Fibroblast of lung (primary cell): ENCODE results near the gene COBL. TPM values are rescaled to one million over a fixed set of nuclear protein-coding genes. Genes with fewer than 3 reads are reported as not detected.

ENCODE experiments used
- DNase-seq, 2 donors: peaks; one replicate each; pipeline versions ENCODE4 v3.0.0 to v3.0.0-alpha.2; 2010; ENCODE audit warnings: low read depth in 2 of 2
- H2AFZ ChIP-seq: 2 replicates; pipeline ENCODE4 v1.5.1; 2012; ENCODE audit warnings: low read length, control low read depth, inconsistent platforms
- H3K27ac ChIP-seq: 2 replicates; pipeline ENCODE4 v1.5.1; 2011; ENCODE audit warnings: low read length, control low read depth; ENCODE audit not compliant: insufficient read depth
- H3K27me3 ChIP-seq: 2 replicates; pipeline ENCODE4 v1.5.1; 2011; ENCODE audit warnings: mild to moderate bottlenecking, low read length; ENCODE audit not compliant: control insufficient read depth, insufficient read depth
- H3K36me3 ChIP-seq: 2 replicates; pipeline ENCODE4 v1.5.1; 2011; ENCODE audit warnings: low read length; ENCODE audit not compliant: control insufficient read depth, insufficient read depth
- H3K4me1 ChIP-seq: 2 replicates; pipeline ENCODE4 v1.5.1; 2011; ENCODE audit warnings: low read length; ENCODE audit not compliant: control insufficient read depth, insufficient read depth; ENCODE audit errors: extremely low read depth
- H3K4me2 ChIP-seq: 2 replicates; pipeline ENCODE4 v1.5.1; 2011; ENCODE audit warnings: low read length, control low read depth; ENCODE audit not compliant: insufficient read depth; ENCODE audit errors: extremely low read depth
- H3K4me3 ChIP-seq, 4 experiments: fragments of 200-600 bp in 1 of 4; sonication (generic) in 1 of 4; replicated peaks in 1 of 4; 2 replicates each; pipeline ENCODE4 v1.5.1; 2011 to 2016; ENCODE audit warnings: low read length in 4 of 4, low read depth in 3 of 4, mild to moderate bottlenecking in 3 of 4, control low read depth in 2 of 4, inconsistent platforms in 1 of 4, mixed read lengths in 1 of 4; ENCODE audit not compliant: insufficient read depth in 1 of 4; ENCODE audit errors: control extremely low read depth in 1 of 4
- H3K79me2 ChIP-seq: 2 replicates; pipeline ENCODE4 v1.5.1; 2012; ENCODE audit warnings: mild to moderate bottlenecking, low read length, inconsistent platforms; ENCODE audit not compliant: control insufficient read depth, insufficient read depth
- H3K9ac ChIP-seq: 2 replicates; pipeline ENCODE4 v1.5.1; 2011; ENCODE audit warnings: mild to moderate bottlenecking, low read length, control low read depth; ENCODE audit not compliant: insufficient read depth
- H3K9me3 ChIP-seq: 2 replicates; pipeline ENCODE4 v1.5.1; 2012; ENCODE audit warnings: low read depth, low read length; ENCODE audit not compliant: control insufficient read depth, insufficient read depth
- H4K20me1 ChIP-seq: 2 replicates; pipeline ENCODE4 v1.5.1; 2011; ENCODE audit warnings: low read length; ENCODE audit not compliant: control insufficient read depth, insufficient read depth; ENCODE audit errors: extremely low read depth
- CTCF ChIP-seq, 2 donors: IDR thresholded peaks in 1 of 2; conservative IDR thresholded peaks in 1 of 2; 1 replicate in 1 of 2; 2 replicates in 1 of 2; pipeline ENCODE4 v1.5.1; 2011 to 2012; ENCODE audit warnings: low read length in 2 of 2, control low read depth in 1 of 2, inconsistent platforms in 1 of 2, low read depth in 1 of 2, mild to moderate bottlenecking in 1 of 2
- EZH2 ChIP-seq: IDR thresholded peaks from 2 replicates; pipeline ENCODE4 v1.5.1; 2012; ENCODE audit warnings: low read length, control low read depth, mild to moderate bottlenecking; ENCODE audit errors: missing control alignments
- polyA plus RNA-seq, 2 donors: library from polyadenylated mRNA; depleted of rRNA in 1 of 2; stranded (reverse) in 1 of 2; unstranded in 1 of 2; fragments of >200 nt; gene quantifications; 2 replicates each; pipeline ENCODE4 v1.2.1, GENCODE V29; 2011 to 2012; ENCODE audit warnings: missing spikeins in 1 of 2
- total RNA-seq: library from RNA; depleted of rRNA; stranded (reverse); fragments of >200 nt; gene quantifications from 2 replicates; pipeline ENCODE4 v1.2.1, GENCODE V29; 2014

The COBL gene
- total and polyA plus RNA-seq, 2 donors (not counting 1 experiment from before 2014, with no cell fraction given) = 0.10 to 0.33 TPM

GRCh38 chr7:51067258-51067657 lies 249.4 kb downstream of the COBL start:
- DNase-seq = no peak
- no peaks in the 10 kb centered on the region for H4K20me1 ChIP-seq
- TF ChIP-seq EZH2 = no peak
- TF ChIP-seq CTCF (conservative IDR thresholded peaks at IDR 0.05 in 1 of 2, IDR thresholded peaks at IDR 0.05 in 1 of 2; ENCODE audit: low read depth in 1 of 2, low read length in 2 of 2) = no peak

GRCh38 chr7:51066405-51066882 lies 250.2 kb downstream of the COBL start:
- no peaks in the 10 kb centered on the region for H3K9me3 ChIP-seq
- TF ChIP-seq CTCF (conservative IDR thresholded peaks at IDR 0.05 in 1 of 2, IDR thresholded peaks at IDR 0.05 in 1 of 2; ENCODE audit: low read depth in 1 of 2, low read length in 2 of 2) (no peak), EZH2 (no peak)

More at GRCh38 chr7:51067258-51067657, 249.4 kb downstream of the COBL start:
- H3K79me2 ChIP-seq = no peaks in the 10 kb centered on the region
- no peak overlapping the region for H3K27ac ChIP-seq
- peaks cover 3% of the 10 kb centered on the region for H3K4me1 ChIP-seq
- H3K4me3 ChIP-seq = no peak overlapping the region
- H2AFZ ChIP-seq = no peak overlapping the region
- no peaks in the 10 kb centered on the region for H3K9me3 ChIP-seq
- no peaks in the 10 kb centered on the region for H3K27me3 ChIP-seq
- no peak overlapping the region for H3K4me2 ChIP-seq
- no peak overlapping the region for H3K9ac ChIP-seq
- no peaks in the 10 kb centered on the region for H3K36me3 ChIP-seq

GRCh38 chr7:51065766-51066165 lies 250.8 kb downstream of the COBL start:
- no peaks in the 10 kb centered on the region for H3K36me3 ChIP-seq
- no peaks in the 10 kb centered on the region for H4K20me1 ChIP-seq
- H2AFZ ChIP-seq = no peak overlapping the region
- H3K4me2 ChIP-seq = no peak overlapping the region
- no peak for DNase-seq
- no peak overlapping the region for H3K27ac ChIP-seq
- H3K27me3 ChIP-seq = no peaks in the 10 kb centered on the region
- H3K4me1 ChIP-seq = peaks cover 3% of the 10 kb centered on the region
- TF ChIP-seq EZH2 (no peak), CTCF (conservative IDR thresholded peaks at IDR 0.05 in 1 of 2, IDR thresholded peaks at IDR 0.05 in 1 of 2; ENCODE audit: low read depth in 1 of 2, low read length in 2 of 2) (no peak)
- H3K79me2 ChIP-seq = no peaks in the 10 kb centered on the region
- no peaks in the 10 kb centered on the region for H3K9me3 ChIP-seq
- no peak overlapping the region for H3K9ac ChIP-seq
- no peak overlapping the region for H3K4me3 ChIP-seq

More at GRCh38 chr7:51066405-51066882, 250.2 kb downstream of the COBL start:
- no peak overlapping the region for H3K27ac ChIP-seq
- no peaks in the 10 kb centered on the region for H3K36me3 ChIP-seq
- H3K79me2 ChIP-seq = no peaks in the 10 kb centered on the region
- H3K4me2 ChIP-seq = no peak overlapping the region
- H3K9ac ChIP-seq = no peak overlapping the region
- no peak overlapping the region for H3K4me3 ChIP-seq
- H3K27me3 ChIP-seq = no peaks in the 10 kb centered on the region
- H2AFZ ChIP-seq = no peak overlapping the region
- DNase-seq = no peak
- H4K20me1 ChIP-seq = no peaks in the 10 kb centered on the region
- peaks cover 3% of the 10 kb centered on the region for H3K4me1 ChIP-seq
